HepG2 (cell line): Measurements from ENCODE around the gene DBN1. TPM values are rescaled to one million over a fixed set of nuclear protein-coding genes. Genes with fewer than 3 reads are reported as not detected.

Experiments
- ASH2L ChIP-seq: fragments of 300-600, 200-600 bp; sonication (generic); IDR thresholded peaks from 2 replicates; pipeline ENCODE4 v1.7.0; 2017; ENCODE audit warnings: low read depth, mild to moderate bottlenecking, moderate library complexity, mixed read lengths, low read length; ENCODE audit not compliant: insufficient read length
- ATAD3A ChIP-seq: sonication (generic); formaldehyde crosslinking; IDR thresholded peaks from 2 replicates; pipeline ENCODE4 v1.4.0; 2020; ENCODE audit warnings: missing genetic modification reagents
- BHLHE40 ChIP-seq: IDR thresholded peaks from 2 replicates; pipeline ENCODE4 v1.6.1; 2011; ENCODE audit warnings: low read length, improper control_type of control experiment
- CHD4 ChIP-seq: fragments of 200-600 bp; sonication (generic); IDR thresholded peaks from 2 replicates; pipeline ENCODE4 v1.7.0; 2017; ENCODE audit warnings: mild to moderate bottlenecking, low read length, borderline replicate concordance
- ERF ChIP-seq: IDR thresholded peaks from 2 replicates; pipeline ENCODE4 v1.6.1; 2018; ENCODE audit warnings: missing biosample characterization, missing genetic modification reagents
- FOSL2 ChIP-seq: sonication (generic); formaldehyde crosslinking; IDR thresholded peaks from 2 replicates; pipeline ENCODE4 v1.4.0; 2020; ENCODE audit warnings: missing genetic modification reagents
- GATAD2A ChIP-seq: IDR thresholded peaks from 2 replicates; pipeline ENCODE4 v1.6.1; 2016
- ISL2 ChIP-seq: sonication (generic); formaldehyde crosslinking; IDR thresholded peaks from 2 replicates; pipeline ENCODE4 v1.5.0; 2020; ENCODE audit warnings: missing genetic modification reagents
- KDM2A ChIP-seq: sonication (generic); formaldehyde crosslinking; IDR thresholded peaks from 2 replicates; pipeline ENCODE4 v1.4.0; 2020; ENCODE audit warnings: low read depth, missing genetic modification reagents, borderline replicate concordance
- MIER3 ChIP-seq: IDR thresholded peaks from 2 replicates; pipeline ENCODE4 v1.6.1; 2016; ENCODE audit warnings: missing compliant biosample characterization, borderline replicate concordance
- RFX3 ChIP-seq: IDR thresholded peaks from 2 replicates; pipeline ENCODE4 v1.6.1; 2016; ENCODE audit warnings: missing biosample characterization, missing genetic modification reagents
- SALL1 ChIP-seq: sonication (generic); formaldehyde crosslinking; IDR thresholded peaks from 2 replicates; pipeline ENCODE4 v1.8.0; 2022; ENCODE audit warnings: mild to moderate bottlenecking, missing genetic modification reagents
- SP140L ChIP-seq: sonication (generic); formaldehyde crosslinking; IDR thresholded peaks from 2 replicates; pipeline ENCODE4 v1.4.0; 2020; ENCODE audit warnings: missing genetic modification reagents, borderline replicate concordance
- ZBTB20 ChIP-seq: sonication (generic); formaldehyde crosslinking; IDR thresholded peaks from 2 replicates; pipeline ENCODE4 v1.8.1; 2023; ENCODE audit warnings: missing genetic modification reagents, low read depth, mild to moderate bottlenecking, borderline replicate concordance
- ZBTB7B ChIP-seq: sonication (generic); formaldehyde crosslinking; IDR thresholded peaks from 2 replicates; pipeline ENCODE4 v1.4.0; 2020; ENCODE audit warnings: missing genetic modification reagents
- ZFX ChIP-seq: sonication (generic); formaldehyde crosslinking; IDR thresholded peaks from 2 replicates; pipeline ENCODE4 v1.4.0; 2020; ENCODE audit warnings: mild to moderate bottlenecking, low read depth, missing genetic modification reagents, moderate library complexity
- polyA plus RNA-seq, 8 experiments: library from polyadenylated mRNA; depleted of rRNA in 3 of 8; stranded (reverse) in 7 of 8; unstranded in 1 of 8; fragments of >200 nt; fragmentation: Illumina TruSeq in 4 of 8; extraction: Trizol in 4 of 8; gene quantifications; 2 replicates each; pipeline versions ENCODE4 v1.2.1 to v1.2.3, GENCODE V29; 2011 to 2016; ENCODE audit warnings: low read depth in 4 of 8, missing spikeins in 1 of 8, mixed read lengths in 1 of 8; ENCODE audit not compliant: insufficient read depth in 1 of 8
- total RNA-seq, 5 experiments: library from RNA; depleted of rRNA; stranded (reverse); fragments of >200 nt; fragmentation: Illumina TruSeq; extraction: Trizol; gene quantifications; 2 replicates each; pipeline ENCODE4 v1.2.3, GENCODE V29; 2016; ENCODE audit warnings: low read depth in 1 of 5
- TF ChIP-seq, protein P1 (sequence below): sonication (generic); formaldehyde crosslinking; IDR thresholded peaks from 2 replicates; pipeline ENCODE4 v1.5.1; 2020; ENCODE audit warnings: mild to moderate bottlenecking, missing genetic modification reagents, borderline replicate concordance
- TF ChIP-seq, protein P2 (sequence below): sonication (generic); formaldehyde crosslinking; IDR thresholded peaks from 2 replicates; pipeline ENCODE4 v1.4.0; 2020; ENCODE audit warnings: mild to moderate bottlenecking, missing genetic modification reagents
- TF ChIP-seq, protein P3 (sequence below): sonication (generic); formaldehyde crosslinking; IDR thresholded peaks from 2 replicates; pipeline ENCODE4 v1.5.1; 2020; ENCODE audit warnings: mild to moderate bottlenecking, missing genetic modification reagents

Gene DBN1
- total and polyA plus RNA-seq, 2 of the 13 experiments (the other 11 are each of a cell fraction or from before 2014, with no cell fraction given): 27.0 to 37.3 TPM

DNA sequence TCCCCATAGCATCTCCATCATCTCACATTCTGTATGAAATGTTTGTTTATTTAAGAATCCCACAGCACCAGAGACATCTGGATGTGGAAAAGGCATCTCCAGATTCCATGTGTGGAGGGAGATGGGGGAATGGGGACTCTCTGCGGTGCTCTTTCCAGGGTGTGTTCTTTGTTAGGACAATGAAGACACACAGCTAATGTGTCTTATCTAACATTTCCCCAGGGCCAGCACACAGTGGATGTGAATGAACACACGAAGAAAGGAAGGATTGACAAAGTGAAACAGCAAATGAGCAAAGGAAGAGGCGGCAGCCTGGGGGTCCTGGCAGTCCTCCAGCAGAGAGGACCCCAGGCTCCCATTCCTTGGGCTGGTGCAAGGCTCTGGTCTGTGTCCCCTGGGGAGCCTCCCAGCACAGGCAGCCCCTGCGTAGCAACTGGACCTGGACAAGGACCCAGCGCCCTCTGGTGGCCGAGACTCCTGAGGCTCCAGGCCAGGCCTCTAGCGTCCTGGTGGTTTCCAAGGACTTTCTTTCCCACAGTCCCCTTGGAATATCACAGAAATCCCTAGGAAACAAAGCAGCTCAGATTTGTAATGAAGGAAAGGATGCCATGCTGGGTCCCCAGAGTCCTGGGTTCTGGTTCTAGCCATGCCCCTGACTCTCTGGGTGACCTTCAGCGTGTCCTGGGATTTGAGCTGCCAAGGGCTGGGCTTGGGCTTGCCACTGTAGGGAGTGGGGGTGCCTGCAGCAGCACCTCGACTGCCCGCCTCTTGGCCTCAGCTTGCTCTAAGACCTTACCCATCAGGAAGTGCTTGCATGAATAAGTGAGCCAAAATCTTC lies 27.5 kb upstream of the DBN1 start (continued):
- TF ChIP-seq, protein P1, sequence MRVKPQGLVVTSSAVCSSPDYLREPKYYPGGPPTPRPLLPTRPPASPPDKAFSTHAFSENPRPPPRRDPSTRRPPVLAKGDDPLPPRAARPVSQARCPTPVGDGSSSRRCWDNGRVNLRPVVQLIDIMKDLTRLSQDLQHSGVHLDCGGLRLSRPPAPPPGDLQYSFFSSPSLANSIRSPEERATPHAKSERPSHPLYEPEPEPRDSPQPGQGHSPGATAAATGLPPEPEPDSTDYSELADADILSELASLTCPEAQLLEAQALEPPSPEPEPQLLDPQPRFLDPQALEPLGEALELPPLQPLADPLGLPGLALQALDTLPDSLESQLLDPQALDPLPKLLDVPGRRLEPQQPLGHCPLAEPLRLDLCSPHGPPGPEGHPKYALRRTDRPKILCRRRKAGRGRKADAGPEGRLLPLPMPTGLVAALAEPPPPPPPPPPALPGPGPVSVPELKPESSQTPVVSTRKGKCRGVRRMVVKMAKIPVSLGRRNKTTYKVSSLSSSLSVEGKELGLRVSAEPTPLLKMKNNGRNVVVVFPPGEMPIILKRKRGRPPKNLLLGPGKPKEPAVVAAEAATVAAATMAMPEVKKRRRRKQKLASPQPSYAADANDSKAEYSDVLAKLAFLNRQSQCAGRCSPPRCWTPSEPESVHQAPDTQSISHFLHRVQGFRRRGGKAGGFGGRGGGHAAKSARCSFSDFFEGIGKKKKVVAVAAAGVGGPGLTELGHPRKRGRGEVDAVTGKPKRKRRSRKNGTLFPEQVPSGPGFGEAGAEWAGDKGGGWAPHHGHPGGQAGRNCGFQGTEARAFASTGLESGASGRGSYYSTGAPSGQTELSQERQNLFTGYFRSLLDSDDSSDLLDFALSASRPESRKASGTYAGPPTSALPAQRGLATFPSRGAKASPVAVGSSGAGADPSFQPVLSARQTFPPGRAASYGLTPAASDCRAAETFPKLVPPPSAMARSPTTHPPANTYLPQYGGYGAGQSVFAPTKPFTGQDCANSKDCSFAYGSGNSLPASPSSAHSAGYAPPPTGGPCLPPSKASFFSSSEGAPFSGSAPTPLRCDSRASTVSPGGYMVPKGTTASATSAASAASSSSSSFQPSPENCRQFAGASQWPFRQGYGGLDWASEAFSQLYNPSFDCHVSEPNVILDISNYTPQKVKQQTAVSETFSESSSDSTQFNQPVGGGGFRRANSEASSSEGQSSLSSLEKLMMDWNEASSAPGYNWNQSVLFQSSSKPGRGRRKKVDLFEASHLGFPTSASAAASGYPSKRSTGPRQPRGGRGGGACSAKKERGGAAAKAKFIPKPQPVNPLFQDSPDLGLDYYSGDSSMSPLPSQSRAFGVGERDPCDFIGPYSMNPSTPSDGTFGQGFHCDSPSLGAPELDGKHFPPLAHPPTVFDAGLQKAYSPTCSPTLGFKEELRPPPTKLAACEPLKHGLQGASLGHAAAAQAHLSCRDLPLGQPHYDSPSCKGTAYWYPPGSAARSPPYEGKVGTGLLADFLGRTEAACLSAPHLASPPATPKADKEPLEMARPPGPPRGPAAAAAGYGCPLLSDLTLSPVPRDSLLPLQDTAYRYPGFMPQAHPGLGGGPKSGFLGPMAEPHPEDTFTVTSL: no peak
- 0 out of 2 replicates have a peak, but pooled peaks have one; percentile 8 for TF ChIP-seq FOSL2 (CRISPR knock-in tag)
- peak; percentile 69; the same call in 1 of the 2 replicates for TF ChIP-seq KDM2A
- TF ChIP-seq SP140L (CRISPR knock-in tag): 0 out of 2 replicates have a peak, but pooled peaks have one; percentile 49
- TF ChIP-seq ISL2 (CRISPR knock-in tag): 0 out of 2 replicates have a peak, but pooled peaks have one; percentile 40
- TF ChIP-seq ZBTB7B: peak; percentile 42; the same call in 1 of the 2 replicates
- no peak for TF ChIP-seq ATAD3A (CRISPR knock-in tag)
- TF ChIP-seq ZFX: peak; percentile 66
- no peak for TF ChIP-seq ZBTB20 (CRISPR knock-in tag)
- TF ChIP-seq BHLHE40: no peak
- peak; percentile 41 for TF ChIP-seq ASH2L
- peak; percentile 39; the same call in 1 of the 2 replicates for TF ChIP-seq SALL1 (CRISPR knock-in tag)
- no peak for TF ChIP-seq CHD4
- TF ChIP-seq RFX3 (CRISPR knock-in tag): peak; percentile 48
- TF ChIP-seq, protein P2, sequence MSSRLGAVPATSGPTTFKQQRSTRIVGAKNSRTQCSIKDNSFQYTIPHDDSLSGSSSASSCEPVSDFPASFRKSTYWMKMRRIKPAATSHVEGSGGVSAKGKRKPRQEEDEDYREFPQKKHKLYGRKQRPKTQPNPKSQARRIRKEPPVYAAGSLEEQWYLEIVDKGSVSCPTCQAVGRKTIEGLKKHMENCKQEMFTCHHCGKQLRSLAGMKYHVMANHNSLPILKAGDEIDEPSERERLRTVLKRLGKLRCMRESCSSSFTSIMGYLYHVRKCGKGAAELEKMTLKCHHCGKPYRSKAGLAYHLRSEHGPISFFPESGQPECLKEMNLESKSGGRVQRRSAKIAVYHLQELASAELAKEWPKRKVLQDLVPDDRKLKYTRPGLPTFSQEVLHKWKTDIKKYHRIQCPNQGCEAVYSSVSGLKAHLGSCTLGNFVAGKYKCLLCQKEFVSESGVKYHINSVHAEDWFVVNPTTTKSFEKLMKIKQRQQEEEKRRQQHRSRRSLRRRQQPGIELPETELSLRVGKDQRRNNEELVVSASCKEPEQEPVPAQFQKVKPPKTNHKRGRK (CRISPR knock-in tag): no peak
- TF ChIP-seq ERF (CRISPR knock-in tag): peak; percentile 61; the same call in 1 of the 2 replicates
- TF ChIP-seq MIER3 (CRISPR knock-in tag): 0 out of 2 replicates have a peak, but pooled peaks have one; percentile 21
- TF ChIP-seq, protein P3, sequence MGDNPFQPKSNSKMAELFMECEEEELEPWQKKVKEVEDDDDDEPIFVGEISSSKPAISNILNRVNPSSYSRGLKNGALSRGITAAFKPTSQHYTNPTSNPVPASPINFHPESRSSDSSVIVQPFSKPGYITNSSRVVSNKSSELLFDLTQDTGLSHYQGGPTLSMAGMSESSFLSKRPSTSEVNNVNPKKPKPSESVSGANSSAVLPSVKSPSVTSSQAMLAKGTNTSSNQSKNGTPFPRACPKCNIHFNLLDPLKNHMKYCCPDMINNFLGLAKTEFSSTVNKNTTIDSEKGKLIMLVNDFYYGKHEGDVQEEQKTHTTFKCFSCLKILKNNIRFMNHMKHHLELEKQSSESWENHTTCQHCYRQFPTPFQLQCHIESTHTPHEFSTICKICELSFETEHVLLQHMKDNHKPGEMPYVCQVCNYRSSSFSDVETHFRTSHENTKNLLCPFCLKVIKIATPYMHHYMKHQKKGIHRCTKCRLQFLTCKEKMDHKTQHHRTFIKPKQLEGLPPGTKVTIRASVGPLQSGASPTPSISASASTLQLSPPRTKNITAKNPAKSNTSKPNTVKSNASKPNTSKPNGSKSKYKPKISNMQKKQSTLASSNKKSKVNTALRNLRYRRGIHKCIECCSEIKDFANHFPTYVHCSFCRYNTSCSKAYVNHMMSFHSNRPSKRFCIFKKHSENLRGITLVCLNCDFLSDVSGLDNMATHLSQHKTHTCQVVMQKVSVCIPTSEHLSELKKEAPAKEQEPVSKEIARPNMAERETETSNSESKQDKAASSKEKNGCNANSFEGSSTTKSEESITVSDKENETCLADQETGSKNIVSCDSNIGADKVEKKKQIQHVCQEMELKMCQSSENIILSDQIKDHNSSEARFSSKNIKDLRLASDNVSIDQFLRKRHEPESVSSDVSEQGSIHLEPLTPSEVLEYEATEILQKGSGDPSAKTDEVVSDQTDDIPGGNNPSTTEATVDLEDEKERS: 0 out of 2 replicates have a peak, but pooled peaks have one; percentile 37
- TF ChIP-seq GATAD2A (CRISPR knock-in tag): peak; percentile 38; the same call in 1 of the 2 replicates
